Testis (tissue), 3 donors: ENCODE measurements around the gene DERL3. TPM values are rescaled to one million over a fixed set of nuclear protein-coding genes. Genes with fewer than 3 reads are reported as not detected.

ENCODE experiments used
- DNase-seq: peaks from one replicate; pipeline ENCODE4 v3.0.0-alpha.2; 2019
- H3K27ac ChIP-seq, 2 donors: fragments of 200-600 bp; sonication (generic); one replicate each; pipeline ENCODE4 v1.5.1; 2019
- H3K27me3 ChIP-seq: fragments of 200-600 bp; sonication (generic); one replicate; pipeline ENCODE4 v1.5.1; 2019
- H3K36me3 ChIP-seq: fragments of 200-600 bp; sonication (generic); one replicate; pipeline ENCODE4 v1.5.1; 2017; ENCODE audit warnings: low read depth; ENCODE audit errors: missing control alignments
- H3K4me1 ChIP-seq: fragments of 200-600 bp; sonication (generic); one replicate; pipeline ENCODE4 v1.5.1; 2019
- H3K4me3 ChIP-seq, 2 donors: fragments of 200-600 bp; sonication (generic); one replicate each; pipeline ENCODE4 v1.5.1; 2017 to 2019
- H3K9me3 ChIP-seq: fragments of 200-600 bp; sonication (generic); one replicate; pipeline ENCODE4 v1.5.1; 2017
- POLR2A ChIP-seq: fragments of 450-650 bp; IDR thresholded peaks from one replicate; pipeline ENCODE4 v1.6.1; 2017; ENCODE audit warnings: antibody characterized with exemption, mild to moderate bottlenecking, moderate library complexity
- WGBS, 2 donors: methylation state at CpG; one replicate each; pipeline ENCODE4 v1.1.5; 2018; 5-methylcytosine and 5-hydroxymethylcytosine counted together
- intact Hi-C: fragments of 100-400 bp; cut with DNase I; formaldehyde crosslinking; loops from one replicate; pipeline ENCODE4 v1.15.1; 2023; ENCODE audit warnings: low total_unique reads
- polyA plus RNA-seq: library from polyadenylated mRNA; stranded (reverse); fragments of 350-450 nt; fragmentation: Illumina TruSeq; extraction: RNeasy Lipid Tissue Mini Kit (QIAGEN cat#74804); gene quantifications from one replicate; pipeline ENCODE4 v1.2.3, GENCODE V29; 2014; ENCODE audit warnings: low read depth, low replicate concordance; ENCODE audit not compliant: insufficient read depth
- total RNA-seq, 2 donors: library from RNA; depleted of rRNA; stranded (reverse); fragments of >200 nt; gene quantifications; one replicate each; pipeline ENCODE4 v1.2.3, GENCODE V29; 2016
- TF ChIP-seq, protein P1 (sequence below), 3 experiments: fragments of 450-650 bp in 2 of 3; fragments of 200-600 bp in 1 of 3; sonication (generic) in 1 of 3; IDR thresholded peaks; one replicate each; pipeline ENCODE4 v1.5.1; 2016 to 2019; ENCODE audit warnings: antibody characterized with exemption in 3 of 3, mild to moderate bottlenecking in 2 of 3, moderate library complexity in 1 of 3

Gene DERL3
- total and polyA plus RNA-seq, 3 donors from 2014 or later = 14.9 to 48.7 (median 16.2) TPM

DNA sequence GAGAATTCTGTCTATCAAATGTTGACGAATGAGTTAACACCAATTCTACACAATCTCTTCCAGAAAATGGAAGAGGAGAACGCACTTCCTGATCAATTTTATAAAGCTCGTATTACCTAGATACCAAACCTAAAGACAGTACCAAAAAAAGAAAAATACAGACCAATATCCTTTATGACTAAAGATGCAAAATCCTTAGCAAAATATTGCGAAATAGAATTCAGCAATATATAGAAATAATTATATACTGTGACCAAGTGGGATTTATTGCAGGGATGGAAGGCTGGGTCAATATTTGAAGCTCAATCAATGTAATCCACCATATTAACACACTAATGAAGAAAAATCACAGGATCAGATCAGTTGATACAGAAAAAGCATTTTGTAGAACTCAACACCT is 26.4 kb downstream of the DERL3 start:
- Histone ChIP-seq H3K4me3 (no peak overlapping the region), H3K27ac (no peak overlapping the region), H3K27me3 (no peaks in the 10 kb centered on the region), H3K9me3 (no peaks in the 10 kb centered on the region), H3K36me3 (no peaks in the 10 kb centered on the region), H3K4me1 (no peaks in the 10 kb centered on the region)
- WGBS, 2 donors = 96 to 98% methylated on average over 4 of the region's 4 CpGs
- intact Hi-C loops = no loop called here
- DNase-seq = no peak
- TF ChIP-seq, protein P1, sequence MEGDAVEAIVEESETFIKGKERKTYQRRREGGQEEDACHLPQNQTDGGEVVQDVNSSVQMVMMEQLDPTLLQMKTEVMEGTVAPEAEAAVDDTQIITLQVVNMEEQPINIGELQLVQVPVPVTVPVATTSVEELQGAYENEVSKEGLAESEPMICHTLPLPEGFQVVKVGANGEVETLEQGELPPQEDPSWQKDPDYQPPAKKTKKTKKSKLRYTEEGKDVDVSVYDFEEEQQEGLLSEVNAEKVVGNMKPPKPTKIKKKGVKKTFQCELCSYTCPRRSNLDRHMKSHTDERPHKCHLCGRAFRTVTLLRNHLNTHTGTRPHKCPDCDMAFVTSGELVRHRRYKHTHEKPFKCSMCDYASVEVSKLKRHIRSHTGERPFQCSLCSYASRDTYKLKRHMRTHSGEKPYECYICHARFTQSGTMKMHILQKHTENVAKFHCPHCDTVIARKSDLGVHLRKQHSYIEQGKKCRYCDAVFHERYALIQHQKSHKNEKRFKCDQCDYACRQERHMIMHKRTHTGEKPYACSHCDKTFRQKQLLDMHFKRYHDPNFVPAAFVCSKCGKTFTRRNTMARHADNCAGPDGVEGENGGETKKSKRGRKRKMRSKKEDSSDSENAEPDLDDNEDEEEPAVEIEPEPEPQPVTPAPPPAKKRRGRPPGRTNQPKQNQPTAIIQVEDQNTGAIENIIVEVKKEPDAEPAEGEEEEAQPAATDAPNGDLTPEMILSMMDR (IDR thresholded peaks at IDR 0.05) = no peak
- no peak for TF ChIP-seq POLR2A

DNA sequence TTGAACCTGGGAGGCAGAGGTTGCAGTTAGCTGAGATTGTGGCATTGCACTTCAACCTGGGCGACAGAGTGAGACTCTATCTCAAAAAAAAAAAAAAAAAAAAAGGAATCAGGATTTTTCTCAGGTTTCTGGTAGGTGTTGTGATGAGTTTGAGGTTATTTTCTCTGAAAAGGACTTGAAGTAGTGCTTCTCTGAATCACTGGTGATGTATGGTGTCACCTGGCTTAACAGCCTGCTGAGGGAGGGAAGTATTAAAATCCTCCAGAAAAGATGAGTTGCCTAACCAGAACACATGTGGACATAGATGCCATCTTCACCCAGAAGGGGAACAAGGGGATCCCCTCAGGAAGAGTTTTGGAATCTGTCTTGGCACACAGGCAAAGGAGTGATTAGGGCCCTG is 32.0 kb downstream of the DERL3 start:
- WGBS, 2 donors = 96 to 100% methylated on average over 1 of the region's 1 CpG

DNA sequence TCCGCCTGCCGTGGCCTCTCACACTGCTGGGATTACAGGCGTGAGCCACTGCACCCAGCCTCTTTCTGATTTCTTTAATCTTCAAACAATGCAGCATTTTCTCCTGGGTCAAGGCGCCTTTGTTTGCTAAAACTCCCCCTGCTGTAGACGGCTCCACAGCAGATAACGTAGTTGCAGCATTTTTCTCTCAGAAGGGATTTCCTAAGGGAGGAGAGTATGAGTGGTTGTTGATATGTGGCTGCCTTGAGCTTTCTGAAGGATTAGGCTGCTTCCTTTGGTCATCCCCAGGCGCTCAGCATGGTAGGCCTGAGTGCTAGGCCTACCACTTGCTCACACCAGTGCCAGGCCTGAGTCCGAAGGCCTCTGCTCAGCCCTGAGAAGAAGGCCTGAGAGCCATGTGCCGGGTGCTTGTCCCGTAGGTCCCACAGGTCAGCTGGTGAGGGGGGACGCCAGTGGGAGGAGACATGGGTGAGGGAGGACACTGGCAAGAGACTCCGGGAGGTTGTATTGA is 34.0 kb downstream of the DERL3 start:
- no peak for TF ChIP-seq POLR2A
- TF ChIP-seq, protein P1 (IDR thresholded peaks at IDR 0.05) = no peak
- H3K27ac ChIP-seq = peak overlapping the region; percentile 18 to 53
- H3K4me1 ChIP-seq = peaks cover 3% of the 10 kb centered on the region
- intact Hi-C loops = no loop called here
- H3K27me3 ChIP-seq = no peaks in the 10 kb centered on the region
- no peaks in the 10 kb centered on the region for H3K36me3 ChIP-seq
- WGBS, 2 donors = 51 to 81% methylated on average over 11 to 12 of the region's 12 CpGs
- no peaks in the 10 kb centered on the region for H3K9me3 ChIP-seq
- peak; percentile 81 for DNase-seq
- no peak overlapping the region for H3K4me3 ChIP-seq

More for the DNA sequence above, 32.0 kb downstream of the DERL3 start:
- intact Hi-C loops = no loop called here
- Histone ChIP-seq H3K27me3 (no peaks in the 10 kb centered on the region), H3K4me3 (no peak overlapping the region), H3K36me3 (no peaks in the 10 kb centered on the region), H3K4me1 (peaks cover 3% of the 10 kb centered on the region), H3K27ac (peak overlapping the region; percentile 25 to 44), H3K9me3 (no peaks in the 10 kb centered on the region)
- no peak for DNase-seq
- TF ChIP-seq POLR2A = no peak
- TF ChIP-seq, protein P1 (IDR thresholded peaks at IDR 0.05) = no peak

DNA sequence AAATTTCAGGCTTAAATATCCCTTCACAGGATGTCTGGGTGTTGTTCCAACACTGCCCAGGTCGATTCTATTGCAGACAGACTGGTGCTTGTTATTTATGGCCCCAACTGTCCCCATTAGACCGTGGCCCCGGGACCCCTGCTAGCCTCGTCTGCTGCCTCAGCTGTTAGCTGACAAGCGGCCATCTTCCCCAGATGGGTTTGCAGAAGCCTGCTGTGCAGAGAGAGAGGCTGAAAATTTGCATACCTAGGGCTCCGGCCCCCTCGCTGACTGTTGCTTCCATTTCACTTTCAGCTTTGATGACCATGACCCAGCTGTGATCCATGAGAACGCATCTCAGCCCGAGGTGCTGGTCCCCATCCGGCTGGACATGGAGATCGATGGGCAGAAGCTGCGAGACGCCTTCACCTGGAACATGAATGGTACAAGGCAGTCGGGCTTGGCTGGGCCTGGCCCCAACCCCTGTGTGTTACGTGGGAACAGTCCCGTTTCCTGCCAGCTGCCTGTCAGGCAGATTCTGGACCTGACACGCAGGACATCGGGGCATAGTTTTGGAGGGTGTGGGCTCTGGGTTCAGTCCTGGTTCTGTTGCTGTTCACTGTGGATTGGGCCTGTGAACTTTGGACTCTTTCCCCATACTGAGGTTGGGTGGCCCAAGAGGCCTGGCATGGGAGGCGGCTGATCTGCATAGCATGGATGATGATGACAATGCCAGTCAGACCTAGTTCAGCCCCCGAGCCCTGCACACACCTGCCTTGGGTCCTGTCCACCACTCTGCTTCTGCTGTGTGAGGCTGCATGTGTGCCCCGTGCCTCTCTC is 35.6 kb downstream of the DERL3 start:
- H3K36me3 ChIP-seq = no peaks in the 10 kb centered on the region
- H3K27me3 ChIP-seq = no peaks in the 10 kb centered on the region
- H3K9me3 ChIP-seq = no peaks in the 10 kb centered on the region
- H3K4me3 ChIP-seq = no peak overlapping the region
- DNase-seq = no peak
- H3K4me1 ChIP-seq = peaks cover 3% of the 10 kb centered on the region
- no peak overlapping the region for H3K27ac ChIP-seq
- intact Hi-C loops = no loop called here
- TF ChIP-seq, protein P1 (IDR thresholded peaks at IDR 0.05) = no peak
- TF ChIP-seq POLR2A = no peak
- WGBS, 2 donors = 83 to 86% methylated on average over 16 to 21 of the region's 21 CpGs
